ENCODE measurements around the gene PRR19.
"Not testable (repeated sequence)": the region's sequence is repeated elsewhere in the genome, so short reads cannot be mapped to it uniquely, and the experiment has no call there.

The PRR19 gene

GRCh38 chr19:42328106-42328505 lies 26.2 kb downstream of the PRR19 start:
- DNase-seq = no peak

GRCh38 chr19:42328854-42329253 lies 26.9 kb downstream of the PRR19 start:
- DNase-seq = no peak

GRCh38 chr19:42330241-42330711 lies 28.3 kb downstream of the PRR19 start:
- DNase-seq = no peak

- not testable (repeated sequence) for DNase-seq
Measured at GRCh38 chr19:42331333-42331732, 29.4 kb downstream of the PRR19 start.

GRCh38 chr19:42332059-42332458 lies 30.1 kb downstream of the PRR19 start:
- no peak for DNase-seq

- DNase-seq = no peak
Measured at GRCh38 chr19:42333018-42333417, 31.1 kb downstream of the PRR19 start.

GRCh38 chr19:42333975-42334696 lies 32.2 kb downstream of the PRR19 start:
- DNase-seq = no peak

GRCh38 chr19:42334697-42335373 lies 32.9 kb downstream of the PRR19 start:
- DNase-seq = no peak

GRCh38 chr19:42335374-42335936 lies 33.5 kb downstream of the PRR19 start:
- no peak for DNase-seq

GRCh38 chr19:42335971-42336370 lies 34.0 kb downstream of the PRR19 start:
- no peak for DNase-seq

GRCh38 chr19:42339126-42339860 lies 37.4 kb downstream of the PRR19 start:
- not testable (repeated sequence) for DNase-seq

- DNase-seq = not testable (repeated sequence)
Measured at GRCh38 chr19:42339922-42340321, 38.0 kb downstream of the PRR19 start.

- no peak for DNase-seq
Measured at GRCh38 chr19:42343344-42344110, 41.6 kb downstream of the PRR19 start.

GRCh38 chr19:42344336-42344893 lies 42.5 kb downstream of the PRR19 start:
- DNase-seq = no peak

GRCh38 chr19:42345191-42345812 lies 43.4 kb downstream of the PRR19 start:
- no peak for DNase-seq

GRCh38 chr19:42348211-42348610 lies 46.3 kb downstream of the PRR19 start:
- DNase-seq = no peak

- DNase-seq = no peak
Measured at GRCh38 chr19:42349378-42350107, 47.6 kb downstream of the PRR19 start.

GRCh38 chr19:42350417-42350816 lies 48.5 kb downstream of the PRR19 start:
- no peak for DNase-seq

- DNase-seq = no peak
Measured at GRCh38 chr19:42351079-42351735, 49.3 kb downstream of the PRR19 start.
